Measurements from ENCODE around the gene FAM193B. TPM values are rescaled to one million over a fixed set of nuclear protein-coding genes. Genes with fewer than 3 reads are reported as not detected.

The FAM193B gene
- total RNA-seq, 3 donors from 2014 or later, result 35.4 to 81.5 (median 77.0) TPM

GRCh38 chr5:177546258-177546741 lies 8.1 kb downstream of the FAM193B start:
- DNase-seq (ENCODE audit: low spot score in 2 of 2), result no peak
- no peak for TF ChIP-seq CTCF (IDR thresholded peaks at IDR 0.05)
- TF ChIP-seq POLR2AphosphoS5 (IDR thresholded peaks at IDR 0.05), result peak in 1 of 3 donors; percentile 18
- no peak for TF ChIP-seq POLR2A (IDR thresholded peaks at IDR 0.05)
- Histone ChIP-seq H3K27ac (peak overlapping the region; percentile 80 to 90), H3K36me3 (no peaks in the 10 kb centered on the region), H3K27me3 (no peaks in the 10 kb centered on the region), H3K4me1 (peaks cover 7 to 11% of the 10 kb centered on the region in 2 donors), H3K9me3 (no peaks in the 10 kb centered on the region), H3K4me3 (no peak overlapping the region)
- intact Hi-C loops (cut with DNase I; ENCODE audit: low total_unique reads), result no loop called here

GRCh38 chr5:177545487-177546257 lies 8.7 kb downstream of the FAM193B start:
- no peaks in the 10 kb centered on the region for H3K27me3 ChIP-seq
- TF ChIP-seq CTCF (IDR thresholded peaks at IDR 0.05) (no peak), POLR2AphosphoS5 (IDR thresholded peaks at IDR 0.05) (peak in 2 of 3 donors; percentile 13 to 62)
- no peaks in the 10 kb centered on the region for H3K36me3 ChIP-seq
- peaks cover 7 to 11% of the 10 kb centered on the region in 2 donors for H3K4me1 ChIP-seq
- intact Hi-C loops (cut with DNase I; ENCODE audit: low total_unique reads), result no loop called here
- H3K27ac ChIP-seq, result peak overlapping the region; percentile 80 to 90
- no peak overlapping the region for H3K4me3 ChIP-seq
- H3K9me3 ChIP-seq, result no peaks in the 10 kb centered on the region
- peak in 1 of 2 donors; percentile 64 for DNase-seq (ENCODE audit: low spot score in 2 of 2)

DNA sequence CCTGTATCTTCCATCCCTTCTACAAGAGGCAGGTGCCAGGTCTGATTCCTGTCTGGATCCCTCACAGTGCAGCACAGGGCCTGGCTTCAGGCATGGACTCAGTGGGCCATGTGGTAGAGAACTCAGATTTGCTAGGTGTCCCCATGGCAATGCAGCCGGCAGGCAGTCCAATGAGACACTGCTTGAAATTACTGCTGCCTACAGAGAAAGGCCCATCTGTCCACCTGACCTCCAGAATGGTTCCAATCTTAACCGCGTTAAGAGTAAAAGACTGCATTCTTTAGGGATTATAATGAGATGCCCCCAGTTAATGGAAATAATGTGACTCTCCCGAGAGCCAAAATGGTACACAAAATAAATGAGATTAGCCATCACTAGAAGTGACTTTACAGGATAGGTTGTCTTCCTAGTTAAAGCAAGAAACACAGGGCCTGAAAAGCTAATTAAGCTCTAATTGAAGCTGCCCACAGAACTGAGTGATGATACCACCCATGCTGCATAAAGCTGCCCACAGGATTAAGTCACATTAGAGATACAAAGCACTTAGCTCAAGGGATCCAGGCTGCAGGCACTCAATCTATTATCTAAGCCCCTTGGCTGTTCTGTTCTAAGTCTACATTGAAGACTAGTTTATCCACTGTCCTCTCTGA lies 11.4 kb downstream of the FAM193B start:
- intact Hi-C loops (cut with DNase I; ENCODE audit: low total_unique reads), result no loop called here
- DNase-seq (ENCODE audit: low spot score in 2 of 2), result no peak
- Histone ChIP-seq H3K9me3 (no peaks in the 10 kb centered on the region), H3K27ac (no peak overlapping the region), H3K4me3 (no peak overlapping the region), H3K27me3 (no peaks in the 10 kb centered on the region), H3K4me1 (peaks cover 7 to 17% of the 10 kb centered on the region in 2 donors), H3K36me3 (no peaks in the 10 kb centered on the region)
- TF ChIP-seq POLR2AphosphoS5 (IDR thresholded peaks at IDR 0.05) (no peak), CTCF (IDR thresholded peaks at IDR 0.05) (no peak), POLR2A (IDR thresholded peaks at IDR 0.05) (no peak)

GRCh38 chr5:177540438-177540837 lies 13.9 kb downstream of the FAM193B start:
- Histone ChIP-seq H3K4me1 (peaks cover 9 to 11% of the 10 kb centered on the region in 2 donors), H3K4me3 (no peak overlapping the region), H3K36me3 (no peaks in the 10 kb centered on the region), H3K27ac (peak overlapping the region in 1 of 2 donors; percentile 49), H3K27me3 (no peaks in the 10 kb centered on the region), H3K9me3 (no peaks in the 10 kb centered on the region)
- intact Hi-C loops (cut with DNase I; ENCODE audit: low total_unique reads), result no loop called here
- no peak for TF ChIP-seq POLR2AphosphoS5 (IDR thresholded peaks at IDR 0.05)
- no peak for TF ChIP-seq CTCF (IDR thresholded peaks at IDR 0.05)
- TF ChIP-seq POLR2A (IDR thresholded peaks at IDR 0.05), result no peak
- no peak for DNase-seq (ENCODE audit: low spot score in 2 of 2)

DNA sequence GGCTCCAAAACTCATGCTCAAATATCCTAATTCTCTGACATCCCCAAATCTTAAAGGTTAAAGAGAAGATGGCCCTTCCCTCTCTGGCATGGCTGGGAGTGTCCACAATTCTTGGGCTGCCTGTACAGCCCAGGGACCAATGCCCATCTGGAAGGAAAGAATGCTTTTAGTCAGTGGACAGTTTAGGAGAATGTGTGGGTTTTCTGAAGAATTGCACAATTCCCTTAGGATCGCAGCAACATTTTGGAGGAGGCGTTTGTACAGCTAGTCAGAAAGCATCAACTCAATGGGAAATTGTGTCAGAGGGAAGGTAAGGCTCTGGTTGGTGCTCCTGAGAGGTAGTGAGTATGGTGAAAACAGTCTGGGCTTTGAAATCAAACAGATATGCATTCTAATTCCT lies 15.0 kb downstream of the FAM193B start:
- H3K9me3 ChIP-seq, result no peaks in the 10 kb centered on the region
- no peaks in the 10 kb centered on the region for H3K27me3 ChIP-seq
- no peak for TF ChIP-seq CTCF (IDR thresholded peaks at IDR 0.05)
- peak in 2 of 3 donors; percentile 16 to 32 for TF ChIP-seq POLR2AphosphoS5 (IDR thresholded peaks at IDR 0.05)
- H3K27ac ChIP-seq, result peak overlapping the region; percentile 54 to 66
- intact Hi-C loops (cut with DNase I; ENCODE audit: low total_unique reads), result no loop called here
- peaks cover 9 to 11% of the 10 kb centered on the region in 2 donors for H3K4me1 ChIP-seq
- H3K4me3 ChIP-seq, result no peak overlapping the region
- no peaks in the 10 kb centered on the region for H3K36me3 ChIP-seq
- no peak for DNase-seq (ENCODE audit: low spot score in 2 of 2)
